ENCODE data around the gene MRPS27.

- no peak for TF ChIP-seq RAD21 (IDR thresholded peaks at IDR 0.05)
- no peak for TF ChIP-seq REST (IDR thresholded peaks at IDR 0.05)
- TF ChIP-seq CTCF (IDR thresholded peaks at IDR 0.05; ENCODE audit: low read depth, low read length, missing input control): no peak
- TF ChIP-seq SP1 (IDR thresholded peaks at IDR 0.05): no peak
Observed at GRCh38 chr5:72216756-72217155, 103.3 kb downstream of the MRPS27 start.

Data from liver (tissue), 3 donors.